ENCODE results near the gene TTLL10.

Gene TTLL10

GRCh38 chr1:1236945-1237873, 63.5 kb downstream of the TTLL10 start:
- DNase-seq (ENCODE audit: low read depth in 2 of 2): no peak

GRCh38 chr1:1237874-1238701, 64.4 kb downstream of the TTLL10 start:
- DNase-seq (ENCODE audit: low read depth in 2 of 2): no peak

- DNase-seq (ENCODE audit: low read depth in 2 of 2): no peak
Observed at GRCh38 chr1:1238702-1239178, 65.1 kb downstream of the TTLL10 start.

GRCh38 chr1:1239227-1239613, 65.5 kb downstream of the TTLL10 start:
- DNase-seq (ENCODE audit: low read depth in 2 of 2): no peak

- no peak for DNase-seq (ENCODE audit: low read depth in 2 of 2)
Observed at GRCh38 chr1:1239614-1240347, 66.1 kb downstream of the TTLL10 start.

- no peak for DNase-seq (ENCODE audit: low read depth in 2 of 2)
Observed at GRCh38 chr1:1240348-1240732, 66.7 kb downstream of the TTLL10 start.

- DNase-seq (ENCODE audit: low read depth in 2 of 2): no peak
Observed at GRCh38 chr1:1240822-1241587, 67.3 kb downstream of the TTLL10 start.

- no peak for DNase-seq (ENCODE audit: low read depth in 2 of 2)
Observed at GRCh38 chr1:1241588-1242219, 68.0 kb downstream of the TTLL10 start.

- no peak for DNase-seq (ENCODE audit: low read depth in 2 of 2)
Observed at GRCh38 chr1:1242461-1243265, 69.0 kb downstream of the TTLL10 start.

GRCh38 chr1:1243266-1243660, 69.6 kb downstream of the TTLL10 start:
- no peak for DNase-seq (ENCODE audit: low read depth in 2 of 2)

- DNase-seq (ENCODE audit: low read depth in 2 of 2): no peak
Observed at GRCh38 chr1:1243807-1244191, 70.1 kb downstream of the TTLL10 start.

- DNase-seq (ENCODE audit: low read depth in 2 of 2): no peak
Observed at GRCh38 chr1:1244192-1244811, 70.6 kb downstream of the TTLL10 start.

- no peak for DNase-seq (ENCODE audit: low read depth in 2 of 2)
Observed at GRCh38 chr1:1245178-1245816, 71.6 kb downstream of the TTLL10 start.

GRCh38 chr1:1245817-1246576, 72.3 kb downstream of the TTLL10 start:
- no peak for DNase-seq (ENCODE audit: low read depth in 2 of 2)

GRCh38 chr1:1246577-1247340, 73.1 kb downstream of the TTLL10 start, which contains the start of gene C1QTNF12:
Gene C1QTNF12, minus strand, starts transcription at chr1:1246722. Its CDS starts 32 bp downstream, at chr1:1246690.
- DNase-seq (ENCODE audit: low read depth in 2 of 2): no peak

- DNase-seq (ENCODE audit: low read depth in 2 of 2): no peak
Observed at GRCh38 chr1:1247341-1247913, 73.7 kb downstream of the TTLL10 start.

Data from stimulated activated CD8-positive, alpha-beta memory T cell treated with anti-CD3 and anti-CD28 coated beads, Interleukin-7, amount 100 ng/mL, for 1 hour (primary cell).